IMR-90 (cell line): ENCODE data around the gene SH2D7. TPM values are rescaled to one million over a fixed set of nuclear protein-coding genes. Genes with fewer than 3 reads are reported as not detected.

Experiments used
- ATAC-seq: fragments of 200-7000 bp; cut with Tn5 transposase; 2 replicates; pipeline ENCODE4 v1.9.1; 2020; ENCODE audit warnings: low read depth, mild to moderate bottlenecking, moderate library complexity
- BruUV-seq: library from RNA; stranded (reverse); fragments of 400-500 nt; replicated peaks from 2 replicates; lab custom pipeline; 2021; lab: Mats Ljungman, UMichigan
- CTCF ChIA-PET: fragments of 300-600 bp; formaldehyde crosslinking; extraction: SDS; loops from one replicate; lab custom pipeline; 2021; ENCODE audit warnings: antibody characterized with exemption; lab: Yijun Ruan, JAX
- POLR2A ChIA-PET: fragments of 300-600 bp; sonication (Branson Sonifier 250); formaldehyde crosslinking; loops from one replicate; lab custom pipeline; 2022; ENCODE audit warnings: antibody characterized with exemption; ENCODE audit not compliant: unreplicated experiment; lab: Charles Lee
- DNase-seq: peaks from one replicate; pipeline ENCODE4 v3.0.0; 2013
- H2AFZ ChIP-seq: replicated peaks from 2 replicates; pipeline ENCODE3; 2013; ENCODE audit warnings: low read length, mild to moderate bottlenecking; ENCODE audit not compliant: poor library complexity
- H2AK5ac ChIP-seq: 2 replicates; pipeline ENCODE4 v1.6.1; 2013; ENCODE audit warnings: low read depth, low read length, inconsistent platforms
- H2AK9ac ChIP-seq: replicated peaks from 2 replicates; pipeline ENCODE3; 2013; ENCODE audit warnings: mild to moderate bottlenecking, low read depth, low read length, moderate library complexity; ENCODE audit not compliant: poor library complexity
- H2BK120ac ChIP-seq: 2 replicates; pipeline ENCODE4 v1.6.1; 2013; ENCODE audit warnings: low read depth, low read length, inconsistent platforms
- H2BK15ac ChIP-seq: 3 replicates; pipeline ENCODE4 v1.6.1; 2013; ENCODE audit warnings: low read depth, low read length, inconsistent platforms
- H2BK20ac ChIP-seq: 2 replicates; pipeline ENCODE4 v1.6.1; 2013; ENCODE audit warnings: low read depth, mild to moderate bottlenecking, inconsistent platforms, low read length, moderate library complexity
- H2BK5ac ChIP-seq: 2 replicates; pipeline ENCODE4 v1.6.1; 2013; ENCODE audit warnings: mild to moderate bottlenecking, low read depth, low read length, inconsistent platforms; ENCODE audit not compliant: poor library complexity, severe bottlenecking
- H3K14ac ChIP-seq: replicated peaks from 2 replicates; pipeline ENCODE4 v1.6.1; 2013; ENCODE audit warnings: low read depth, low read length, inconsistent platforms
- H3K18ac ChIP-seq: 2 replicates; pipeline ENCODE4 v1.6.1; 2013; ENCODE audit warnings: low read depth, low read length, control low read depth
- H3K23ac ChIP-seq: 2 replicates; pipeline ENCODE4 v1.6.1; 2013; ENCODE audit warnings: low read depth, low read length, inconsistent platforms
- H3K27ac ChIP-seq: 2 replicates; pipeline ENCODE4 v1.5.1; 2013; ENCODE audit warnings: mild to moderate bottlenecking, control low read depth, low read length; ENCODE audit not compliant: insufficient read depth
- H3K27me3 ChIP-seq: 2 replicates; pipeline ENCODE4 v1.6.1; 2013; ENCODE audit warnings: low read length; ENCODE audit not compliant: control insufficient read depth, insufficient read depth
- H3K36me3 ChIP-seq: 2 replicates; pipeline ENCODE4 v1.6.1; 2013; ENCODE audit warnings: low read length, mixed read lengths; ENCODE audit not compliant: control insufficient read depth, insufficient read depth
- H3K4ac ChIP-seq: 2 replicates; pipeline ENCODE4 v1.6.1; 2013; ENCODE audit warnings: low read depth, low read length, inconsistent platforms
- H3K4me1 ChIP-seq: 2 replicates; pipeline ENCODE4 v1.6.1; 2013; ENCODE audit warnings: low read length, mixed read lengths; ENCODE audit not compliant: control insufficient read depth, insufficient read depth
- H3K4me2 ChIP-seq: 2 replicates; pipeline ENCODE4 v1.6.1; 2013; ENCODE audit warnings: low read depth, mild to moderate bottlenecking, control low read depth, low read length, moderate library complexity
- H3K4me3 ChIP-seq: 2 replicates; pipeline ENCODE4 v1.5.1; 2013; ENCODE audit warnings: low read depth, mild to moderate bottlenecking, control low read depth, low read length, moderate library complexity; ENCODE audit not compliant: insufficient read depth
- H3K56ac ChIP-seq: 2 replicates; pipeline ENCODE4 v1.6.1; 2013; ENCODE audit warnings: low read length, inconsistent platforms; ENCODE audit not compliant: insufficient read depth; ENCODE audit errors: extremely low read depth
- H3K79me1 ChIP-seq, 2 experiments: 2 replicates each; pipeline ENCODE4 v1.6.1; 2013; ENCODE audit warnings: low read length in 2 of 2, inconsistent platforms in 1 of 2, low read depth in 1 of 2
- H3K9ac ChIP-seq: 2 replicates; pipeline ENCODE4 v1.6.1; 2013; ENCODE audit warnings: low read depth, low read length, control low read depth
- H3K9me1 ChIP-seq: 2 replicates; pipeline ENCODE4 v1.6.1; 2013; ENCODE audit warnings: low read length, inconsistent platforms; ENCODE audit not compliant: insufficient read depth
- H3K9me3 ChIP-seq: 2 replicates; pipeline ENCODE4 v1.6.1; 2013; ENCODE audit warnings: low read length; ENCODE audit not compliant: control insufficient read depth, insufficient read depth
- H4K20me1 ChIP-seq: 2 replicates; pipeline ENCODE4 v1.6.1; 2013; ENCODE audit warnings: low read length, inconsistent platforms; ENCODE audit not compliant: insufficient read depth
- H4K5ac ChIP-seq: 2 replicates; pipeline ENCODE4 v1.6.1; 2013; ENCODE audit warnings: mild to moderate bottlenecking, low read depth, low read length, control low read depth
- H4K8ac ChIP-seq, 2 experiments: 2 replicates each; pipeline ENCODE4 v1.6.1; 2013; ENCODE audit warnings: low read depth in 2 of 2, low read length in 2 of 2, control low read depth in 1 of 2, inconsistent platforms in 1 of 2
- H4K91ac ChIP-seq: 2 replicates; pipeline ENCODE4 v1.6.1; 2013; ENCODE audit warnings: low read depth, low read length, inconsistent platforms; ENCODE audit not compliant: insufficient read depth
- CEBPB ChIP-seq: IDR thresholded peaks from 2 replicates; pipeline ENCODE4 v1.6.1; 2012; ENCODE audit warnings: low read depth, low read length, improper control_type of control experiment
- MAFK ChIP-seq: IDR thresholded peaks from 2 replicates; pipeline ENCODE4 v1.6.1; 2012; ENCODE audit warnings: low read depth, low read length, improper control_type of control experiment
- MAZ ChIP-seq: IDR thresholded peaks from 2 replicates; pipeline ENCODE4 v1.6.1; 2012; ENCODE audit warnings: low read depth, mild to moderate bottlenecking, low read length, improper control_type of control experiment, moderate library complexity, borderline replicate concordance
- MXI1 ChIP-seq: IDR thresholded peaks from 2 replicates; pipeline ENCODE4 v1.6.1; 2012; ENCODE audit warnings: low read depth, mild to moderate bottlenecking, low read length, moderate library complexity, borderline replicate concordance
- NFE2L2 ChIP-seq: fragments of 150-350 bp; IDR thresholded peaks from 2 replicates; pipeline ENCODE4 v1.6.1; 2016; ENCODE audit warnings: low read depth, mild to moderate bottlenecking, low read length
- SMC3 ChIP-seq: fragments of 150-350 bp; IDR thresholded peaks from 2 replicates; pipeline ENCODE4 v1.6.1; 2016; ENCODE audit warnings: low read depth, mild to moderate bottlenecking, antibody characterized with exemption, low read length, moderate library complexity
- USF2 ChIP-seq: fragments of 150-350 bp; IDR thresholded peaks from 2 replicates; pipeline ENCODE4 v1.6.1; 2017; ENCODE audit warnings: mild to moderate bottlenecking, antibody characterized with exemption, low read length, low read depth
- WGBS, 2 experiments: methylation state at CpG; one replicate each; pipeline versions ENCODE4 v1.1.5 to v1.1.7; 2013; ENCODE audit warnings: missing lambda C conversion rate in 2 of 2; ENCODE audit not compliant: insufficient read length in 1 of 2; ENCODE audit errors: extremely low coverage in 2 of 2; 5-methylcytosine and 5-hydroxymethylcytosine counted together
- dilution Hi-C: fragments of 300-500 bp; cut with HindIII; formaldehyde crosslinking; loops from one replicate; pipeline ENCODE4 v1.14.3; 2018; ENCODE audit warnings: low sequenced_read_pairs; ENCODE audit not compliant: unreplicated experiment
- in situ Hi-C: fragments of 300-500 bp; cut with MboI; formaldehyde crosslinking; loops from 3 replicates; pipeline ENCODE4 v1.14.3; 2019; ENCODE audit warnings: low sequenced_read_pairs, inconsistent platforms, mixed read lengths
- intact Hi-C: fragments of 100-400 bp; cut with micrococcal nuclease; formaldehyde crosslinking; loops from 2 replicates; pipeline ENCODE4 v1.10.0; 2022
- polyA plus RNA-seq, 3 experiments: library from polyadenylated mRNA; depleted of rRNA; stranded (reverse); fragments of >200 nt; gene quantifications; 2 replicates each; pipeline ENCODE4 v1.2.3, GENCODE V29; 2012; ENCODE audit warnings: low replicate concordance in 1 of 3
- total RNA-seq: library from RNA; depleted of rRNA; stranded (reverse); fragments of >200 nt; gene quantifications from 2 replicates; pipeline ENCODE4 v1.2.3, GENCODE V29; 2012

SH2D7 gene
- total and polyA plus RNA-seq, 2 of the 4 experiments (the other 2 are of a cell fraction) = not detected

- Histone ChIP-seq H3K18ac (peak overlapping the region; percentile 4; the same call in 1 of the 2 replicates), H3K4me1 (peaks cover 33% of the 10 kb centered on the region), H3K36me3 (peaks cover 13% of the 10 kb centered on the region), H3K4me3 (no peak overlapping the region), H2BK20ac (peak overlapping the region; percentile 46), H4K91ac (peak overlapping the region; percentile 27), H3K14ac (peak overlapping the region; percentile 30), H4K5ac (no peak overlapping the region), H2BK120ac (peak overlapping the region; percentile 63), H3K79me1 (peaks cover 32 to 82% of the 10 kb centered on the region in 2 experiments), H3K9ac (no peak overlapping the region; the same call in 1 of the 2 replicates), H4K8ac (peak overlapping the region in 1 of 2 experiments; percentile 48; a peak in 2 of 4 replicates), H3K4me2 (peak overlapping the region; percentile 3), H2AFZ (peak overlapping the region; percentile 37), H2AK9ac (peak overlapping the region; percentile 21), H3K9me1 (peaks cover 31% of the 10 kb centered on the region), H3K23ac (peak overlapping the region; percentile 4; the same call in 1 of the 2 replicates), H2BK5ac (peak overlapping the region; percentile 61), H2AK5ac (peak overlapping the region; percentile 24), H3K27me3 (no peaks in the 10 kb centered on the region), H3K9me3 (no peaks in the 10 kb centered on the region), H4K20me1 (peaks cover 40% of the 10 kb centered on the region), H2BK15ac (no peak overlapping the region; the same call in 2 of the 3 replicates), H3K4ac (peak overlapping the region; percentile 68), H3K27ac (peak overlapping the region; percentile 25), H3K56ac (no peak overlapping the region)
- in situ Hi-C loops = no loop called here
- no TSS peak for BruUV-seq
- ATAC-seq = peak; percentile 75
- TF ChIP-seq MAZ = 0 out of 2 replicates have a peak, but pooled peaks have one; percentile 13
- TF ChIP-seq NFE2L2 = no peak
- peak; percentile 41; the same call in 1 of the 2 replicates for TF ChIP-seq MXI1
- 0 out of 2 replicates have a peak, but pooled peaks have one; percentile 3 for TF ChIP-seq SMC3
- peak; percentile 48; the same call in 1 of the 2 replicates for TF ChIP-seq CEBPB
- peak; percentile 10; the same call in 1 of the 2 replicates for TF ChIP-seq MAFK
- no peak for TF ChIP-seq USF2
- DNase-seq = peak; percentile 91
- ChIA-PET CTCF (interaction anchor here (0.9 to 1.2 kb wide), 3 partner anchors 12 to 32 kb away, joined by 3 read pairs; no protein-coding TSS in a partner anchor), POLR2A (no interaction called here)
- dilution Hi-C loops = no loop called here
- WGBS, 2 experiments = 18% methylated on average over 2 of the region's 7 CpGs; no CpG with 5 or more reads in 1 of the 2 experiments
- intact Hi-C loops = loop anchor here (2.0 to 5.0 kb wide), 4 partner anchors 15 to 43 kb away; no protein-coding TSS in a partner anchor
Measured at GRCh38 chr15:78049691-78050440, 42.5 kb upstream of the SH2D7 start.
